Fibroblast of skin of scalp (primary cell): ENCODE results near the gene KMT2E.

Source experiments
- DNase-seq: peaks from one replicate; pipeline ENCODE4 v3.0.0-alpha.2; 2013

KMT2E gene

GRCh38 chr7:105088456-105088855, 74.5 kb downstream of the KMT2E start:
- DNase-seq = no peak

GRCh38 chr7:105094966-105095365, 81.0 kb downstream of the KMT2E start:
- no peak for DNase-seq

- no peak for DNase-seq
Observed at GRCh38 chr7:105096306-105096705, 82.3 kb downstream of the KMT2E start.

GRCh38 chr7:105097619-105098018, 83.6 kb downstream of the KMT2E start:
- DNase-seq = peak; percentile 91

DNA sequence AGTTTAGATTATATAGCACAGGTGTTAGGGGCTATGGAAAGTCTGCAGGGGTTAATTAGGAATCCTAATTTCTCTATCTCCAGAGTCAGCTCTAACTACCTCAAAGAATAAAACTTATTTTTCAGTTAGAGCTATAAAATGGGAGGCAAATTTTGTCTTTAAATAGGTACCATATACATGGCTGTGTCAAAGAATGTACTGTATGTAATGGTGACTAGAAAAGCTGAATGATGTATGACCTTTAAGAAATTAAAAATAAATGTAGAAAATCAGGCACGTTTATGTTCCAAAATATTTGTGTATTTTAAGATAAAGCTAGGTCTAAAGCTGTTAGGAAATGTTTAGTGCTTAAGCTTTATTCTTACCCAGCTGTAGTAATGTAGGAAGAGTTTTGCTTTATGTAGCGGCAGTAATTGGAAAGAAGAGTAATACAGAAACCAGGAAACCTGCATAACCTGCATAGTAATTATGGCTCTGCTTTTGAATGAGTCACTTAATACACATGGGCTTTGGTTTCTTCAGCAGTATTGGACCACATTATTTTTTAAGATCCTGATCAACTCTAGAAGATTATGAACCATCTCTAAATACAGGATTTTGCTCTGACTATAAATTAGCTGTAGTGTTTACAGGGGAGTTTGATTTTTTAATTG, 85.0 kb downstream of the KMT2E start:
- DNase-seq = no peak

DNA sequence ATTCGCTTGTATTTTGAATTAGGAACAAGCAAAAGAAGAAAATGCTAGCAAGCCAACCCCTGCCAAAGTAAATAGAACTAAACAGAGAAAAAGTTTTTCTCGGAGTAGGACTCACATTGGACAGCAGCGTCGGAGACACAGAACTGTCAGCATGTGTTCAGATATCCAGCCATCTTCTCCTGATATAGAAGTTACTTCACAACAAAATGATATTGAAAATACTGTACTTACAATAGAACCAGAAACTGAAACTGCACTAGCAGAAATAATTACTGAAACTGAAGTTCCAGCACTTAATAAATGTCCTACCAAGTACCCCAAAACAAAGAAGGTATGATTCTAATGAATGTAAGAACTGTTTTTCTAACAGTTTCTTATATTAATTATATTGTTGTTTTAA, 87.9 kb downstream of the KMT2E start:
- no peak for DNase-seq

GRCh38 chr7:105102557-105103352, 88.8 kb downstream of the KMT2E start:
- DNase-seq = no peak

GRCh38 chr7:105105579-105105978, 91.6 kb downstream of the KMT2E start:
- no peak for DNase-seq

DNA sequence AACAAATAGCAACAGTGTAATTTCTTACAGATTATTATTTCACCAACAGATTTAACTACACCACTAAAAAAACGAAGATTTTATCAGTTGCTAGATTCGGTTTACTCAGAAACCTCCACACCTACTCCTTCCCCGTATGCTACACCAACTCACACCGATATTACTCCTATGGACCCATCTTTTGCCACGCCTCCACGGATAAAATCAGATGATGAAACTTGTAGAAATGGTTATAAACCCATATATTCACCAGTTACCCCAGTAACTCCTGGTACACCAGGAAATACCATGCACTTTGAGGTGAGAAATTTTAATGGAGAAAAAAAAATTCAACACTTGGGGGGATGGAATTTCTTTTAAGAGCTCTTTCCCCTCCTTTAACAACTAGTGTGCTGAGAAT, 92.5 kb downstream of the KMT2E start:
- peak; percentile 36 for DNase-seq

DNA sequence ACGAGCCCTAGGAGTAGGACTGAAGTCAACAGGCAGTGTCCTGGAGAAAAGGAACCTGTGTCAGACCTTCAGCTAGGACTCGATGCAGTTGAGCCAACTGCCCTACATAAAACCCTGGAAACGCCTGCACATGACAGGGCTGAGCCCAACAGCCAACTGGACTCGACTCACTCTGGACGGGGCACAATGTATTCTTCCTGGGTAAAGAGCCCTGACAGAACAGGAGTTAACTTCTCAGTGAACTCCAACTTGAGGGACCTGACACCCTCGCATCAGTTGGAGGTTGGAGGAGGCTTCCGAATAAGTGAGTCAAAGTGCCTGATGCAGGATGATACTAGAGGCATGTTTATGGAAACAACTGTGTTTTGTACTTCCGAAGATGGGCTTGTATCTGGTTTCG, 93.5 kb downstream of the KMT2E start:
- DNase-seq = no peak

DNA sequence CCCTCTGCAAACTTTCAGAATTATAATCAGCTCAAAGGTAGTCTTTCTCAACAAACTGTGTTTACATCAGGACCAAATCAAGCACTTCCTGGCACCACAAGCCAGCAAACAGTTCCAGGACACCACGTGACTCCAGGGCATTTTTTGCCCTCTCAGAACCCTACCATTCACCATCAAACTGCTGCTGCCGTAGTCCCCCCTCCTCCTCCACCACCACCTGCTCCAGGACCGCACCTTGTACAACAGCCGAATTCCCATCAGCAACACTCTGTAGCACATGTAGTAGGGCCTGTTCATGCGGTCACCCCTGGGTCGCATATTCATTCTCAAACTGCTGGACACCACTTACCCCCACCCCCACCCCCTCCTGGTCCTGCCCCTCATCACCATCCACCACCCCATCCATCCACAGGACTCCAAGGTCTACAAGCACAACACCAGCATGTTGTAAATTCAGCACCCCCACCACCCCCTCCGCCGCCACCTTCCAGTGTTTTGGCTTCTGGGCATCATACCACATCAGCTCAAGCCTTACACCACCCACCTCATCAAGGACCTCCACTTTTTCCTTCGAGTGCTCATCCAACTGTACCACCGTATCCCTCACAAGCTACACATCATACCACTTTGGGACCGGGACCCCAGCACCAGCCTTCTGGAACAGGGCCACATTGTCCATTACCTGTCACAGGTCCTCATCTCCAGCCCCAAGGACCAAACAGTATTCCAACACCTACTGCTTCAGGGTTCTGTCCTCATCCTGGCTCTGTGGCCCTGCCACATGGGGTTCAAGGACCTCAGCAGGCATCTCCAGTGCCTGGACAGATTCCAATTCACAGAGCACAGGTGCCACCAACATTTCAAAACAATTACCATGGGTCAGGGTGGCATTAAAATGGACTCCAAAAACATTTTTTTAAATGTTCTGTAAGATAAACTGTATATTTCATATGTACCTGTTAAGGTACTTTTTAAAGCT, 98.7 kb downstream of the KMT2E start:
- DNase-seq = no peak

GRCh38 chr7:105118612-105119600, 104.9 kb downstream of the KMT2E start:
- no peak for DNase-seq

- DNase-seq = no peak
Observed at GRCh38 chr7:105122619-105123018, 108.6 kb downstream of the KMT2E start.

DNA sequence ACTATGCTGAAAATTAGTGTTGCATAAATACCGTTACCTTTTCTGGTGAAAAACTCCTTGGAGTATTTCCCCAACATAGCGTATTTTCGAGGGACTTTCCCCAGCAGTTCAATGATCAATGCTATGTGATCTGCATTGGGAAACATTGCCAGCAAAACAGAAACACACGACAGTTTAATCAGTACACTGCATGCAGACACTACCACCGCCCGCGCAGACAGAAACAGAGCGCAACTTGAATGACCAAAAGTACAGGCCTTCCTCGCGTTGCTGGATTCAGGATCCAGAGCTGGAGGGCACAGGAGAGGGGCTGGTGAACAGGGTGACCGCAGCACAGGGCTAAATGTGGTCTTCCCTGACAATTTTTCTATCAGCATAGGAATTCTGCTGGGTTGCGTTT, 111.7 kb downstream of the KMT2E start:
- DNase-seq = no peak

DNA sequence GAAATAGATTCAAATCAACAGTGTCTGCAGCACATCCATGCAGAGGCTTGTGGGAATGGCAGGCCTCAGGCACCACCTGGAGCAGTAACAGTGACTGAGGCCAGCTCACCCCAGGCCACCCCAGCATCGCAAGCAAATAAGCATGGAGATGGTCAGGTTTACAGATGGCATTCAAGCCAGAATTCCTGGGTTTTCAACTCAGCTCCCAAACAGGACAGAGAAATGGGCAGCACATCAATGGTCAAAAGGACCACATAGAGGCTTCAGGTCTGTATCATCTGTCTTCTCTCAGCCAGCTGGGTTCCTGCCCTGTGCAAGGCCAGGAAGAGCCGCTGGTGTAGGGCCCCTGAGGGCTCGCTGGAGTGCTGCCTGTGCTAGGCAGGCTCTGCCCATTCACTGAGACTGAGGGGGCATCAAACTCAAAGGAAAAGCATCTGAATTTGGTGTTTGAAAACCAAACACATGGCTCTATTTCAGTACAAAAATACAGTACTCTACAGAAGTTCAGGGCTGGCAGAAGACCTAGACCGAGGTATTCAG, 112.5 kb downstream of the KMT2E start:
- DNase-seq = no peak

DNA sequence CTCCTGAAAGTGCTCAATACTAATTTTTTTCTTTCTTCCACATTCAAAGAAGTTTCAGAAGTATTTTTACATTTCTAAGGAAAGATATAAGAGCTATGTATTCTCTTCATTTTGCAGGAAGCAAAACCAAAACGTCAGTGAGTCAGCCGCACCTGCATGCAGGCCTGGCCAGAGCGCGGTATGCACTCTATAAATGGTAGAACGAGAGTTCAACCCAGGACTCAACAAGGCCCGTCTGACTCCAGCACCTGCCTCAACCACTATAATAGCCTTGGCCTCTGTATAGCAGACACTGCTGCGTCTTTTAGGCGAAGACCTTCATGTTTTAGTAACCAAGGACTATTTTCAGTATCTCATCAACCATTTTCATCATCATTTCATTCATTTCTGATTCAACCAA, 113.2 kb downstream of the KMT2E start:
- no peak for DNase-seq

- no peak for DNase-seq
Observed at GRCh38 chr7:105130048-105130447, 116.0 kb downstream of the KMT2E start.

DNA sequence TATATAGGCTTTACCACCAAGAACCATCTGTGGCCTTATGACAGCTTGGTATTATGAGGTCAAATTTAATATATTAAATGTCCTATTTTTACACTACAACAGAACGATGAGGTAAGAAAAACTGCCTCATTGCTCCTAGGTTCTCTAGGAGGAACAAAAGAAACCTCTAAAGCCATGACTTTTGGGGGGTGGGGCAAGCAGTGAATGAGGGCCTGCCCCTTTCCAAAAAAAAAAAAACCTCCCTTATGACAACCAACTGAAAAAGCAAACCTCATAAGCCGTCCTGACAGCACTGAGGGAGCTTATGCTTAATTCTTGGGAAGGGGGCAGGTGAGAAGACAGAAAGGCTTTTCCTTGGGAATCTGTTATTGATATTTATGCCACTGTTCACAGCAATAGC, 116.6 kb downstream of the KMT2E start:
- no peak for DNase-seq

DNA sequence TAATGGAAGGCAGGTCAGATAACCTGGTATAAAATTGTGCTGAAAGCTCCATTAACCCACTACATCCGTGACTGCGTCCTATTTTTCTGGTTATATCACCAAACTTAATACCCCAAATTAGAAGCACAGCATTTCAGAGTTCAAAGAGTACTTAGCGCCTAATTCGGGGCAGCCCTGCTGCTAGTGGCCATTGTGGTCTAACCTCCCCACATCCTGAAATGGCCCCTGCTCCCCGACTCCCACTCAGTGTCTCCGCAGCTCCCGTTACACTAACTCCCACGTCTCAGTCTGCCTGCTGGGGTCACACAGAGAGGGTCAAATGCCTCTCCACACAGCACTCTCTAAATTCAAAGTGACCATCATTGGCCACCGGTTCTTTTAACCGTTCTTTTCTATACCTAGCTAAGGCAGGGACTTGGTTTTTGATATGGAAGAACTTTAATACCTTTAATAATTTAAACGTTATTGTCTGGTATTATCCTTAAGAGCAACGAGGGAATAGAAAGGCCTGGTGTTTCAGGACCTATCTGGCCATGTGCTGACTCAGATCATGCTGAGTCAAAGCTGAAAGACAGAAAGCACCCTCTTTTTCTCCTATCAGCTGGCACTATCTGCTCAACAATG, 117.1 kb downstream of the KMT2E start:
- no peak for DNase-seq

- DNase-seq = no peak
Observed at GRCh38 chr7:105131890-105132289, 117.9 kb downstream of the KMT2E start.

DNA sequence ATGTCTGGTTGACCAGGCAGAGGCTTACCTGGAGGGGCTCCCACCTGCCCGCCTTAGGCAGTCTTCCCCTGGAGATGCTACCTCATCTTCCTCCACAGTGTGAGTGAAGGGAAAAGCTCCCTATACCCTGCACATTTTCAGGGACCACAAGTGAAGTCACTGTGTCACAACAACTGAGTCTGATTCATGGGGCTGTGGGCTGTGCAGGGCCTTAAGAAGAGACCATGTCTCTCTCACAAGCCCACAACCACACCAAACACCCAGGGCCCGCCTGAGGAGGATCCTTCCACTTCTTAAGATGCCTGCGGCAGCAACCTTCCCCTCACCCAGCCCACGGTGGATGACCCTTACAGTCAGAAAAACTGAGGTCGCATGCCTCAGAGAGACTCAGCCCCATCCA, 118.3 kb downstream of the KMT2E start:
- no peak for DNase-seq
